Activated CD4-positive, alpha-beta T cell treated with anti-CD3 and anti-CD28 coated beads, Interleukin-2, amount 50 U/mL, for 4 hours (primary cell): ENCODE data around the gene PCDHGA1.
A peak's percentile ranks its signal among the peaks of the same experiment; 100 is the strongest.

Experiments used
- DNase-seq, 2 experiments: peaks; one replicate each; pipeline ENCODE4 v3.0.0-alpha.2; 2020

Gene PCDHGA1

DNA sequence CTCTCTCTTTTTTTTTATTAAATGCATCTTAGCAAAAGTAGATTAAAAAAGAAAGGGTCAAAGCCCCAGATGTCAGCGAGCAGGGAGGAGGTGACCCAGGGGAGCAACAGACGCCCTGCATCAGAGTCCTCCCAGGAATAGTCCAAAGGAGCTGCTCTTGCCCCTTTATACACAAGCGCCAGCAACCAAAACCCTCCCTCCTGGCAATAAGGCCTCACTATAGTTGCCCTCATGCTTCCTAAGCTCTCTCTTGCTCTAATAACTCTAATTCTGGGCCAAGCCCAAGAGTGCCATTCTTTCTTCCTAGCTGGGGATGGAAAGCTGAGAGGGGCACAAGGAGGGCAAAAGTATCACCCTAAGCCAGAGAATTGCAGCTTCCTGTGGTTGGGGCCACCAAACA is 184.8 kb downstream of the PCDHGA1 start:
- DNase-seq, result no peak

DNA sequence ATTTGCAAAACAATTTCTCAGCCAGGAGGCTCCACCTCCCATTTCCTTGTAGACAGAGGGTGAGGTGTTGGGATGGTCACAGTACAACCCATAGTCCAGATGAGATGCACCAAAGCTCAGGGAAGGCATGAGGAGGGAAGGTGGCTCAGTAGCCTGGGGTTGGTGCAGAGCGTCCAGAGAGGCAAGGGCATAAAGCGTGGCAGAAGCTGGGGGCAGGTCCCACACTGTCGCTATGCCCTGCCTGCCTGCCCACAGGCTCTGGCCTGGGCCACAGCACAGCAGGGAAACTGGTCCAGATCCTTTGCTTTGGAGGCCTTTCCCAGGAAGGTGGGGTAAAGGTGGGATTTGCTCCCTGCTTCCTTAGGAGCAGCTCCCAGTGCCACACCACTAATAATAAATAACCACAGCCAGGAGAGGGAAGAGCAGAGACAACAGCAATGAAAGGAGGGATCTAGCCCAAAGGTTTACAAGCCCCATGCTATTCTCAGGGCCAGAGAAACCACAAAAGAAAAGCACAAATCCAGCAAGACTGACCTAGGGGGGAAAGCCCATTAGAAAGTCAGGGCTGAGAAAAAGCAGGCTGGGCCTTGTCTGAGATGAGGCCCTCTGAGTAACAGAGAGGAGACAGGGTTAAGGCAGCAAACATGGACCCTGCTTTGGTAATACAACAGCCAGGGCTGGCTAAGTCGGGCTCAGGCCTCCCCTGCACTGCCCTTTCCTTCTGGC is 185.8 kb downstream of the PCDHGA1 start:
- DNase-seq, result no peak

DNA sequence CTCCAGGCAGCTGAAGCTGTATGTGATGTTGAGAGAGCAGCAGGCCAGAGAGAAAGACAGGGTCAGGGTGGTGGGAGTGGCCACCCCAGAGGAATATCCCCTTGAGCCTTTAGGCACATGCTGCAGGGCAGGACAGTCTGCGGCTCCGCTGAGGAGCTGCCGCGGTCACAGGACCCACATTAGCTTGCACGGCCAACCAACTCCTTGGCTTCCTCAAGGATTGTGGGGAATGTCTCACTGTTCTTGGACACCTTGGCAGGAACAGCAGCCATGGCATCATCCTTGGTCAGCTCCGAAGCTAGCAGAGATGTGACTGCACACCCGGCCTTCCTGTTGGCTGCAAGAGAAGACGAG is 186.3 kb downstream of the PCDHGA1 start:
- DNase-seq, result no peak

DNA sequence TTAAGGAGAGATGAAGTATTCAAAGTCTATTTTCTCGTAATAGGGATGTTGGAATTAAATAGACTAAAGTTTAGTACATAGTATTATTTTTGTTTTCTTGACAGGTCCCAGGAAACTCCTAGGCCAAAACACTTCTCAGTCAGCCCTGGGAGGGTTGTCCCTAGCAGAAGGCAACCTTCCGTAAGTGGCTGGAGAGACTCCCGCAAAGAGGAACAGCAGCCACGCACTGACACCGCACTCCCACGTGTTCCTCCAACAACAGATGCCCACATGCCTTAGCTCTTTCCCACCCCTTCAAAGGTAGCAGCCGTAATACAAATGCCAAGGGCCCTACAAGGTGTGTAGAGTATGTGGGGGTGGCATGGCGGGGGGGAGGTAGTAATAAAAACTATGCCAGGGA is 187.0 kb downstream of the PCDHGA1 start:
- DNase-seq, result no peak

DNA sequence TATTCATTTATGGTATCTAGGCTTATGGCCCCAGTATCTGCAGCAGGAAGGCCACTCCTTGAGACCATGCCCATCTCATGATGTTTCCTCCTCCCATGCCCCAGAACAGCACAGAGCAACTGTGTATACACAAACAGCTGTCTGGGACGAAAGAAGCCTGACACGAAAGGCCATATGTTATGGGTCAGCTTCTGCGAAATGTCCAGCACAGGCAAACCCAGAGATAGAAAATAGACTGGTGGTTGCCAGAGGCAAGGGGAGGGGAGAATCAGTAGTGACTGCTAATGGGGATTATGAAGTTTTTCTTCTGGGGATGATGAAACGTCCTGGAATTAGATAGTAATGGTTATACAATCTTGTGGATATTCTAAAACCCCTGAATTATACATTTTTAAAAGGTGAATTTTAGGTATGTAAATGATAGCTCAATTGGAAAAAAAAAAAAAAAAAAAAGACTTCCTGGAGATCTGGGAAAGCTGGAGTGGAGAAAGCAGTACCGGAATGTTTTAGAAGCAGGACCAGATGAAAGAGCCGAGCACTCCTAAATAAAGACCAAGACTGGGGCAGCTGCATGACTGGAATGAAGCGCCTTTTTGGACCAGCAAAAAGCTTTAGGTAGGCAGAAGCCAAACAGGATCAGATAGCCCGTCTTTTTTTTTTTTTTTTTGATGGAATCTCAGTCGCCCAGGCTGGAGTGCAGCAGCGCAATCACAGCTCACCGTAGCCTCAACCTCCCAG is 187.7 kb downstream of the PCDHGA1 start:
- DNase-seq, result no peak

DNA sequence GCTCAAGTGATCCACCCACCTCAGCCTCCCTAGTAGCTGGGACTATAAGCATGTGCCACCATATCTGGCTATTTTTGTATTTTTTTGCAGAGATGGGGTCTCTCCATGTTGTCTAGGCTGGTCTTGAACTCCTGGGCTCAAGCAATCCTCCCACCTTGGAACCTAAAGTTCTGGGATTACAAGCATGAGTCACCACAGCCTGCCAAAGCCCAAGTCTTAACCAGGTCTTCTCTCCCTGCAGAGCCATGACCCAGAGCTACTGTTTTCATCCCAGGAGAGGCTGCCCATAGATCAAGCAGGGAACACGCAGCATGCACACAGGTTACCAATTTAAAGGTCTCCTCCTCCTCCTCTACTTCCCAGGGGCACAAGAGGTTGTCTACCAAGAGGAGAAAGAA is 188.3 kb downstream of the PCDHGA1 start:
- DNase-seq, result no peak

DNA sequence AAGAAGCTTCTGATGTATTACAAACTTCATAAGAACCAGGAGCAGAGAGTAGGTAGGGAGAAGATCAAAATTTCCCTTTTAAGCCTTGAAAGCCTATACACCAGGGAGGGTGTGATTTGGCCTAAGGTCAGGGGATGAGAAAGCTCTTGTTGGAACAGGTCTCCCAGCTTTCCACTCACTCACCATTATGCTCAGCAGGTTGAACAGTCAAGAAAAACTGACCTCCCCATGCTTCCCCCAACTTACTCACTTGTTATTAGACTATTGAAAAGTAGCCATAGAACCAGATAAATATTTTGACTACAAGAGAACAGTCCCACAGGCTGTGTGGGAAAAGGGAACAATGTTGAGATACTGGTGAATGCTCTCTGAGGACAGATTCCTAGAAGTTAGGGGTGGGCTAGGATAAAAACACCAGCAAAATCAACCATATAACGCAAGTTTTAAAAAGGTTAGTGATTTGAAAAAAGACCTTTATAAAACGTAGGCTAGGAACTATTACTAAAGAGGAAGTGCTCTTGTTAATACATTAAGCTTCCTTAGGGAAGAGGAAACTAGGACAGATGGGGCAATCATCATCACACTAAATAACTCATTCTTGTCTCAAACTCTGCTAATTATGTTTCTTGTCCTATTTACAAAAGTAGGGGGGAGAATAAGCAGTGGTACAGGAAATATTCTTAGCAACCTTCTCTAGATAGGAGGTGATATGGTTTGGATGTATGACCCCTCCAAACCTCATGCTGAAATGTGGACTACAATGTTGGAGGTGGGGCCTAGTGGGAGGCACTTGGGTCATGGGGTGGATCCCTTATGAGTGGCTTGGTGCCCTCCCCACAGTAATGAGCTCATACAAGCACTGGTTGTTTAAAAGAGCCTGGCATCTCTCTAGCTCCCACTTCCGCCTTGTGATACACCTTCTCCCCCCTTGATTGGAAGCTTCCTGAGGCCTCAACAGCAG is 189.6 kb downstream of the PCDHGA1 start:
- no peak for DNase-seq

DNA sequence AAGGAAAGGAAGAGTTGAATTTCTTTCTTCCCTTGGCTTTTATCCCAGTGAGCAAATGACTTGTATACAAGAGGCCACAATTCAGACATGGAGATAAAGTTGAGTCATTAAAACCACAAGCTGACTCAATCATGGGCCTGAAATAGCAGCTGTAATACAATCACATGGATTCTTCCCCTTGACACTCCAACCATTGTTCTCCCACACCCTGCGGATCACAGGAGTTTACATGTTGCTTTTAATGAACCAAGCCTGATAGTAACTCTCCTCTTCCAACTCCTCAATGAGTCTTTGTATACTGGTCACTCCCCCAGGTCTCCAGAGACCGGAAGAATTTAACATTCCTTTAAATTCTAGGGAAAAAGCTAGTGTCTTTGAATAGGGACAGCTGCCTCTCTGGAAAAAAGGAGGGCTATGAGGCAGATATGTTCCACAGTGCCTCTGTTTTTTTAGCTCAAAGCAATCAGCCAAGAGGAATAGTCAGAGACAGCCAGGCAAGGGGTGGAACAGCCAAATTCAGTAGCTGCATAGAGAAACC is 191.0 kb downstream of the PCDHGA1 start:
- DNase-seq, result no peak

DNA sequence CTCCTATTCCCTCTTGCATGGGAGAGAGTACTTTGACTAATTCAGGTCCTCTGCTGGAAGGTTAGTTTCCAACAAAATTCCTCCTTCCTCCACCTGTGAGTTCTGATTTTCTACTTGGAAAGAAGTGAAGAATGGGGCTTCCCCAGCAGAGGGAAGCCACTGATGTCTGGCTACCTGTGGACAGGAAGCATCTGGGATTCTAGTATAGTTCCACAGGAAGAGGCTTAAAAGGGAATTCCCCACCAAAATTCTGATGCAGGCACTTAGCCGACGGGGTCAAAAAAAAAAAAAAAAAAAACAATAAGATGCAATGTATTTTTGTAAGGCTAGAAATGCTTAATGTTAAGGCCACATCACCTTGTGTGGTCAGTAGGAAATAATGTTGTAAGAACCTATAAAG is 192.0 kb downstream of the PCDHGA1 start:
- DNase-seq, result no peak

DNA sequence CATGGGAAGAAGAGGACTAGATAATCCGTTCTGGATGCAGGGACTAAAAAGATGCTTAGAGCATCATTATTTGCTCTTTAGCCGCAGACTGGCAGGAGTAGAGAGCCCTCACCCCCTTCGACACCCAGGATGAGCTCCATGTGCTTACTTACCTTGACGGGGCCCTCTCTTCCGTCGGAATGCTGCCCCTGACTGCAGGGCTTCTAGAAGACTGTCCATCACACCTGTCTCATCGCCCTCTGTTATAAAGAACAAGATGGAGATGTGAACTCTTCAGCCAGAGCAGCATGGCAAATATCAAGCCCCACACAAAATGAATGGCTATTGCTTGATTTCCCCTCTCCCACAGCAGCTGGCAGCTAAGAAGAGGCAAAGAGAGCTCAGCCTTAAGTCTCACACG is 193.7 kb downstream of the PCDHGA1 start:
- no peak for DNase-seq

DNA sequence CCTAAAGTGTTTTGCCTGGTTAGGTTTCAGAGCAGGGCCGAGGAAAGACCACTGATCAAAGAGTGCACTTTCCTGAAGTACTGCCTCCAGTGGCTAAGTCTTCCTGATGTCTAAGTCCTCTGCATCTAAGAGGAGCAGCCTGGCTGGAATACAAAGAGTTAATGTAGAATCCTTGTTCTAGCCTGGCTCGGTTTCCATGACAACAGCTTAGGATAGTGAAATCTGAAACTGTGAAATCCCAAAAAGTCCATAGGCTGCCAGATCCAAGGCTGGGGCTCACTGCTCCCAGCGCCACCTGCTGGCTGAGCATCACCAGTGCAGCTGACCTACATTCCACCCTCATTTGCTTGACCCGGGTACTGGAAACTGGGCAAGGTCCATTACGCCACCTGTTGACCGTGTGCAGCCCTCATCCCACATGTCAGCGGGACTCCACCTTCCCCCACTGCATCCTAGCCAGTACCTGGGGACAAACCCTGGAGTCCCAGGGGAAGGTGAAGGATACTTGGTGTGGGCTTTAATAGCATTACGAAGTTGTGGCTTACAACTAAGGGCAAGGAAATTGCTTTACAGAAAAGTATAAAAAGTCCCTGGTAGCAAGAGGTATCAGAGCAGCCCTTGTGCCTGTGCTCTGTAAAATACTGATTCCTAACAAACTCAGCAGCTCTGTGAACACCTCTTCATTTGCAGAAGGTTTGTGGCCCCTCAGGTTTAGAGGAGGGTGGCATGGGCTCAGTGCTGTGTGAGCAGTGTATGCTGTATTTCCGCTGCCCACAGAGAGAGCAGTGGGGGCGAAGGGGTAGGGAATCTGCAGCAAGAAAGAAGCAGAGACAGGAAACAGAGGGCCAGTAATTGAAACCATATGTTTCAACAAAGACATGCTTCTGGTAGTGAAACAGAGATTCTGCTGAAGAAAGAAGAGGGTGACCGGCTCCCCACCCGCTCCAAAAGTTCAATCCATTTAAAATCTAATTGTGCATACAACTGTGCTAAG is 194.6 kb downstream of the PCDHGA1 start:
- peak; percentile 25 to 33 for DNase-seq

DNA sequence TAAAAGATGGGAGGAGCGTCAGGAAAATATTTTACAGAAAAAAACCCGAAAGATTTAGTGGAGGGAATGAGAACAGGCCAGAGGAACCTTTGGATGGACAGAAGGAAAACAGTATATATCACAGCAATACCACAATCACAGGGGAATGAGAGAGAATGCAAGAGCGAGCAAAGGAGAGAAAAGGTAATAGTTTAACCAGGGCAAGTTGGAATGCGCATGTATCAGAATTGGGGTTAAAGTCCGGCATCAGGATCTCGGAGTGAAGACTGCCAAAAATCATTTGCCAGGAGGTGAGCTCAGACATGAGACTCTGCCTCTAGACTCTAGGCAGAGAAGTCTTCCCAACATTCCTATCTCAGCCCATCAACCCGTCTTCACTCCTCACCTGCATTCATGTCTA is 195.3 kb downstream of the PCDHGA1 start:
- no peak for DNase-seq

DNA sequence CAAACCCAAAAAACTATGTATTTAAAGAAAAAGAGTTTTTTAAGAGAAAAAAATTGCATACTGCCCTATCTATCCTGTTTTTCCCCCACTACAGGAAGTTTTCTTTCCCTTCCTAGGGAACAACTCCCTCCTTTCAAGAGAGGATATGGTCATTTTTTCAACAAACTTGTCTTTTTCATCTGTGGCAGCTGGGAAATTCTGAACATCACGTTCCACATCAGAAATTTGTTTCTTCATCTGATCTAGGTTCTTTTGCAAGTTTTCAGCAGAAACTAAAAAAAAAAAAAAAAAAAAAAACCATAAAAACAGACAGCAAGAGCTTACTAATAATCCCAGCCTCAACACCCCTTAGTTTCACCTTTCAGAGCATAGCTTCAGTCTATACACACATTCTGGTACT is 197.1 kb downstream of the PCDHGA1 start:
- DNase-seq, result no peak

DNA sequence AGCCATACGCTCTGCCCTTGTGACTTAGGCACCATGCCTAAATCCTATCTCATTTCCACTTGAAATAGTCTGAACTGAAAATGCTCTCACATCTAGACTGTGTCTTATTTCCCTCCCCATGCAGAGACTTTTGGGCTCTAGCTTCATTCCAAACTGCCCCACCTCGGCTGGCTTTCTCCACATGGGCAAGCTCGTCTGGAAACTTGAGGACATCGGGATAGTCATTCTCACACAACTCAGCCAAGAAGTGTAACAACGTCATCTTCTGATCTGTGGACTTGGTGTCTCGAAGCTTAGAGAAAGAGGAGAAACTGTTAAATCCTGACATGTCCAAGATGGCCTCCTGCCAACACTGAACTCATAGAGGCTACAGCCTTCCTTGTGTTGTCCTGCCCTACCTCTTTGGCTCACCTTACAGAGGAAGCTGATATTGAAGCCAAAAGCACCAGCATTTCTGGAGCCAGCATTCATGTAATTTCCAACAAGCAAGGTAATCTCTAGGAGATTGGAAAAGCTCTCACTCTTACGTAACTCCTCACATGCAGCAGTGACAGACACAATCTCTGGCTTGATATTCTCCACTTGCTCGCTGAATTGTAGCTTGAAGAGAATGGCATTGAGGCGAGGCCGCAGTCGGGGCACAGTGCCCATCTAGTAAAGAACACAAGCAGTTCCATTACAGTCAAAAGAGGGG is 198.1 kb downstream of the PCDHGA1 start:
- DNase-seq, result no peak

DNA sequence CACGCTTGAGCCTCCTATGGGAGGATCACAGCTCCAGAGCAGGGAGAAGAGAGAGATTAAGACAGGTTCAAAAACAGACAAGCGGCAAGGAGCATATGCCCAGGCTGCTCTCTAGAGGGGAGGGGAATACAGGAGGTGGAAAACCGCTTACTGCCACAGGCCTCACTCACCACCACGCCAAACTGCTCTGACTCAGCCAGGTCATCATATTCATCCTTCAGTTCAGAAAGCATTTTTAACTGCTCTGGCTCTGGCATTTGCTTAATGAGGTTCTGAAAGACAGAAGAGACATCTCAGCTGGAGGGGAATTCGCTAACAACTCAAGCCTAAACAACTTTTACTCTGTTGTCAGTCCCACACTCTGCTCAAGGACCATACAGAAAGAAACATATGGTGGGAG is 198.7 kb downstream of the PCDHGA1 start:
- DNase-seq, result no peak

DNA sequence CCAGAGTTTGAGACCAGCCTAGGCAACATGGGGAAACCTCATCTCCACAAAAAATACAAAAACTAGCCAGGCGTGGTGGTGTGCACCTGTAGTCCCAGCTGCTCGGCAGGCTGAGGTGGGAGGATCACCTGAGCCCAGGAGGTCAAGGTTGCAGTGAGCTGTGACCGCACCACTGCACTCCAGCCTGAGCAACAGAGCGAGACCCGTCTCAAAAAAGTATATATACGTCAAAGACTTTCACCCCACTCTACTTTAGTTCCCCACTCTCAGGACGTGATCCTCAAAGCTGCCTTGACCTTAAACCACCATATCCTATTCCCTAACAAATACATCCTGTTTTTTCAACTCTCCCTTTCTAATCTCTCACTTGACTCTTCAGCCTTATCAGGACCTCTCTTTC is 199.6 kb downstream of the PCDHGA1 start:
- no peak for DNase-seq

DNA sequence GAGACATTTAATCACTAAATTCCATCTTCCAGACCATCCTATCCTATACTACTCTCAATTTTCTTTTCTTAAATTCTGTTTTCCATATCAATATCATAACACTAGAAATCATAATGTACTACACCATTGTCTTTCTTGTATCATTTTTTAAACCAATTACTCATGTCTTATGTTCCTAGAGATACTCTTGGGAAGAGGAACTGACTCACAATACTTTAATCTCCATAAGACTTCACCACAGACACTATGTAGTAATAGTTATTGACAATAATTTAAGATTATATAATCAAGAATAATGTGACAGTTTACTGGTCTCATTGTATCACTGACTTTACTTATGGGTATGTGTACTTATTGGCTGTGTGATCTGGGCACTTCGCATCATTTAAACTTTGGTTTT is 202.4 kb downstream of the PCDHGA1 start:
- no peak for DNase-seq

DNA sequence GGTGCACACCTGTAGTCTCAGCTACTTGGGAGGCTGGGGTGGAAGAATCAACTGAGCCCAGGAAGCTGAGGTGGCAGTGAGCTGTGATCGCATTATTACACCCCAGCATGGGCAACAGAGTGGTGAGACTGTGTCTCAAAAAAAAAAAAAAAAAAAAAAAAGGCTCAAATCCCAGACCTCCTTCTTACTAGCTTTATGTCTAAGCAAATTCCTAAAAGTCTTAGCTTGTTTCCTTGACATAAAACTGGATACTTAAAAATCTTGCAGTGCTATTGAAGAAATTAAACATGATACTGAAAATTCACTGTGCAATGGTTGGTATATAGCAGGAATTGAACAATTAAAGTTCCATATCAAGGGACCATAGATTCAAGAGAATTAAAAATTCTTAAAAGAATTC is 203.6 kb downstream of the PCDHGA1 start:
- no peak for DNase-seq

DNA sequence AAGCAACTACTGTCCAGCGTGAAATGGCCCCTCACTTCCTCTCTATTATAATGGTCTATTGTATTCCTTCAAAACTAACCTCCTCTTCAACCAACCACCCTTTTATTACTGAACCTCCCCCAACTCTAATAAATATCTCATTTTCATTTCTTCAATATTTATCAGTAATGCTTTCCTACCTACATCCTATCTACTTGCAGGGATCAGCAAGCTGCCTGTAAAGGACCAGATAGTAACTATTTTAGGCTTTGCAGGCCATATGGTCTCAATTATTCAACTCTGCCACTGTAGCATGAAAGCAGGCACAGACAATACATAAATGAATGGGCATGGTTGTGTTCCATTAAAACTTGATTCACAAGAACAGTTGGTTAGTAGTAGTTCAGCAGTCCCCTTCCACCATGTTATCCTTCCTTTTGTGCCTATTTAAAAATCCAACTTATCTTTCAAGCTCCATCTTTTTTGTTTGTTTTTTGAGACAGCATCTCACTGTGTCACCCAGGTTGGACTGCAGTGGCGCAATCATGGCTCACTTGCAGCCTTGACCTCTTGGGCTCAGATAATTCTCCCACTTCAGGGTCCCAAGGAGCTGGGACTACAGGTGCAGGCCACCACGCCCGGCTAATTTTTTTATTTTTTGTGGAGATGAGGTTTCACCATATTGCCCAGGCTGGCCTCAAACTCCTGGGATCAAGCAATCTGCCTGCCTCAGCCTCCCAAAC is 204.3 kb downstream of the PCDHGA1 start:
- no peak for DNase-seq

DNA sequence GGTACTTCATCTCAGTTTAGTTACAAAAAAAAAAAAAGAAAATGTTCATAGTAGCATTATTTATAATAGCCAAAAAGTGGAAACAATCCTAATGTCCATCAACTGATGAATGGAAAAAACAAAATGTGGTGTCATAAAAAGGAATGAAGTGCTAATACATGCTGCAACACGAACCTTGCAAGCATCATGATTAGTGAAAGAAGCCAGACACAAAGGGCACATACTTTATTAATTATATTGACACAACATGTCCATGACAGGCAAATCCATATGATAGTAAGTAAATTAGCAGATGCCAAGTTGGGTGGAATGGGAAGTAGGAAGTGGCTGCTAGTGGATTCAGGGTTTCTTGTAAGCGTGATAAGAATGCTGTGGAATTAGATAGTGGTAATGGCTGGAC is 212.7 kb downstream of the PCDHGA1 start:
- no peak for DNase-seq

DNA sequence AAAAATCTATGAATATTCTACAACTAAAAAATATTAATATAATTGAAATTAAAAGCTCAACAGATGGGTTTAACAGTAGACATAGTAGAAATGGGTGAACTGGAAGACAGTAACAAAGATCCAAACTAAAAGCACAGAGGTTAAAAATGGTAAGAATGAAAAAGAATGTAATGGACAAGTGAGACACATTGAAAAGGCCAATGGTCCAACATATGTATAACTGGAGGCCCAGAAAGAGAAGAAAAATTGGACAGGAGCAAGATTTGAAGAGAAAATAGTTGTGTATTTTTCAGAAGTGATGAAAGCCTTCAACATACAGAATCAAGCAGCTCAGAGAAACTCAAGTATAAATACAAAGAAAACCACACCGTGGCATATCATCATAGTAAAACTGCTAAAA is 217.2 kb downstream of the PCDHGA1 start:
- DNase-seq, result no peak
